Progenitor cell of endocrine pancreas (in vitro differentiated cells): ENCODE data around the gene NCOA1. TPM values are rescaled to one million over a fixed set of nuclear protein-coding genes. Genes with fewer than 3 reads are reported as not detected.
"Not testable (repeated sequence)": the region's sequence is repeated elsewhere in the genome, so short reads cannot be mapped to it uniquely, and the experiment has no call there.

ENCODE experiments used
- DNase-seq: peaks from one replicate; pipeline ENCODE4 v3.0.0; 2021; ENCODE audit warnings: low spot score; ENCODE audit not compliant: unreplicated experiment
- H3K27ac Mint-ChIP-seq: 2 replicates; pipeline ENCODE4 v1.8.0; 2021; ENCODE audit warnings: mild to moderate bottlenecking, moderate library complexity, mixed read lengths
- H3K27me3 Mint-ChIP-seq: 2 replicates; pipeline ENCODE4 v1.8.0; 2021; ENCODE audit warnings: mixed read lengths
- H3K36me3 Mint-ChIP-seq: 2 replicates; pipeline ENCODE4 v1.8.0; 2022; ENCODE audit warnings: mixed read lengths; ENCODE audit not compliant: insufficient read depth
- H3K4me1 Mint-ChIP-seq: 2 replicates; pipeline ENCODE4 v1.8.0; 2021; ENCODE audit warnings: low read depth, mixed read lengths
- H3K4me3 Mint-ChIP-seq: 2 replicates; pipeline ENCODE4 v1.8.0; 2021; ENCODE audit warnings: low read depth, mild to moderate bottlenecking, moderate library complexity, mixed read lengths
- H3K9me3 Mint-ChIP-seq: 2 replicates; pipeline ENCODE4 v1.8.0; 2021; ENCODE audit warnings: low read depth, mixed read lengths
- CTCF ChIP-seq: fragments of 200-600 bp; sonication (generic); IDR thresholded peaks from one replicate; pipeline ENCODE4 v1.5.0; 2021; ENCODE audit warnings: antibody characterized with exemption, mild to moderate bottlenecking; ENCODE audit not compliant: unreplicated experiment
- total RNA-seq: library from RNA; stranded (reverse); gene quantifications from 2 replicates; pipeline ENCODE4 v1.2.1, GENCODE V29; 2021

The NCOA1 gene
- total RNA-seq, 1 donor from 2014 or later = 32.3 TPM

GRCh38 chr2:24568551-24568950 lies 77.5 kb downstream of the NCOA1 start:
- Mint-ChIP-seq H3K27me3 (no peaks in the 10 kb centered on the region), H3K36me3 (peaks cover 20% of the 10 kb centered on the region)
- TF ChIP-seq CTCF = no peak

GRCh38 chr2:24569565-24569964 lies 78.5 kb downstream of the NCOA1 start:
- DNase-seq, H3K27ac Mint-ChIP-seq, H3K27me3 Mint-ChIP-seq, H3K9me3 Mint-ChIP-seq, H3K4me3 Mint-ChIP-seq: not testable (repeated sequence)
- peaks cover 30% of the 10 kb centered on the region for H3K4me1 Mint-ChIP-seq
- peaks cover 17% of the 10 kb centered on the region for H3K36me3 Mint-ChIP-seq

More at GRCh38 chr2:24568551-24568950, 77.5 kb downstream of the NCOA1 start:
- H3K27ac Mint-ChIP-seq = peak overlapping the region; percentile 0
- H3K4me3 Mint-ChIP-seq = no peak overlapping the region
- H3K4me1 Mint-ChIP-seq = peaks cover 27% of the 10 kb centered on the region
- no peak for DNase-seq
- H3K9me3 Mint-ChIP-seq = peaks cover 8% of the 10 kb centered on the region

DNA sequence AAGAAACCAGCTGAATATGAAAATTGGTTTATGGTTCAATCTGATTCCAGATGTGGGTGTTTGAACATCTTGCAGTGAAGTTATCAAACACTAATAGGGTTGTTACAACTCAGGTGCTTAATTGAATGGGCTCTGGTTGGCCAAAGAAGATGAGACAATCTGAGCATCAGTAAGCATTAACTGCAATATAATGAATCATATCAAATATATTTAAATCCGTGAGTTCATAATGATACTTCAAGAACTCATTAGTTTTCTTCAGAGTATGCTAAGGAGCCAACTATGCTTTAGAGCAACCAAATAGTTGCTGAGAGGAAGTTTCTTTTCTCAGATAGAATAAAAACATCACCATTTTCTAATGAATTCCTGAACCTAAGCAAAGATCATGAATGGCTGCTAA lies 79.2 kb downstream of the NCOA1 start:
- Mint-ChIP-seq H3K36me3 (peaks cover 15% of the 10 kb centered on the region), H3K4me3 (no peak overlapping the region), H3K27me3 (no peaks in the 10 kb centered on the region), H3K4me1 (peaks cover 36% of the 10 kb centered on the region), H3K27ac (no peak overlapping the region), H3K9me3 (peaks cover 8% of the 10 kb centered on the region)
- no peak for TF ChIP-seq CTCF
- no peak for DNase-seq

- Mint-ChIP-seq H3K4me3 (no peak overlapping the region), H3K9me3 (peaks cover 3% of the 10 kb centered on the region), H3K36me3 (peaks cover 3% of the 10 kb centered on the region), H3K27ac (peak overlapping the region; percentile 75), H3K27me3 (no peaks in the 10 kb centered on the region), H3K4me1 (peaks cover 39% of the 10 kb centered on the region)
- no peak for TF ChIP-seq CTCF
- DNase-seq = no peak
Observed at GRCh38 chr2:24571828-24572442, 80.9 kb downstream of the NCOA1 start.

- H3K36me3 Mint-ChIP-seq = no peaks in the 10 kb centered on the region
- H3K9me3 Mint-ChIP-seq = peaks cover 2% of the 10 kb centered on the region
- H3K27ac Mint-ChIP-seq = peak overlapping the region; percentile 25
- H3K4me1 Mint-ChIP-seq = peaks cover 43% of the 10 kb centered on the region
- no peak for TF ChIP-seq CTCF
- no peaks in the 10 kb centered on the region for H3K27me3 Mint-ChIP-seq
- no peak for DNase-seq
- no peak overlapping the region for H3K4me3 Mint-ChIP-seq
Observed at GRCh38 chr2:24576146-24576545, 85.1 kb downstream of the NCOA1 start.

DNA sequence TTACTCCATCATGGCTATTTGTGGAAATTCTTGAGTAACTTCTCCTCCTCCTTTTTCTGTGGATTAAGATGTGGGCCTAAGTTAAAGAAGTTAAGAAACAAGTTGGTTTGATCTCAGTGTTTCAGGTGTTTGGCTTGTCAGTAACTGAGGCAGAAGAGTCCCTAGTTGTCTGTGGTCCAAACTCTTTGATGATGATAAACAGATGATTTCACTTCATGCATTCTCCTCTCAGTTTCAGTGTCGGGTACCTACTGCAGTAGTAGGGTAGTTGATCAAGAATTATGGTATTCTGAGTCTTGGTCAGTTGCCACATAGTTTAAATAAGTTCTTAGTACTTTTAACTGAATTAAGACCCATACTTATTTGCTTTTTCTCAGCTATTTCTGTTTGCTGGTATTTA lies 85.6 kb downstream of the NCOA1 start:
- no peak for DNase-seq
- Mint-ChIP-seq H3K27ac (no peak overlapping the region), H3K4me3 (no peak overlapping the region), H3K36me3 (peaks cover 3% of the 10 kb centered on the region), H3K9me3 (peaks cover 7% of the 10 kb centered on the region), H3K4me1 (peaks cover 42% of the 10 kb centered on the region), H3K27me3 (no peaks in the 10 kb centered on the region)
- TF ChIP-seq CTCF = no peak
